ENCODE data around the gene GTF3C5.
"Not testable (repeated sequence)": the region's sequence is repeated elsewhere in the genome, so short reads cannot be mapped to it uniquely, and the experiment has no call there.

GTF3C5 gene

GRCh38 chr9:133057006-133057405 lies 26.2 kb downstream of the GTF3C5 start:
- DNase-seq, result no peak

GRCh38 chr9:133057553-133057952 lies 26.8 kb downstream of the GTF3C5 start:
- DNase-seq, result no peak

GRCh38 chr9:133058071-133058470 lies 27.3 kb downstream of the GTF3C5 start:
- no peak for DNase-seq

- DNase-seq, result no peak
Observed at GRCh38 chr9:133058550-133059320, 27.9 kb downstream of the GTF3C5 start.

GRCh38 chr9:133059623-133060022 lies 28.8 kb downstream of the GTF3C5 start:
- DNase-seq, result no peak

GRCh38 chr9:133060417-133060841 lies 29.6 kb downstream of the GTF3C5 start:
- DNase-seq, result no peak

GRCh38 chr9:133061019-133061763 lies 30.4 kb downstream of the GTF3C5 start:
- not testable (repeated sequence) for DNase-seq

- not testable (repeated sequence) for DNase-seq
Observed at GRCh38 chr9:133061764-133062145, 31.0 kb downstream of the GTF3C5 start, which contains the start of gene CEL. Gene CEL, plus strand, starts transcription at chr9:133061981. Its CDS starts 22 bp downstream, at chr9:133062003.

- DNase-seq, result not testable (repeated sequence)
Observed at GRCh38 chr9:133062569-133062968, 31.8 kb downstream of the GTF3C5 start.

GRCh38 chr9:133063159-133063499 lies 32.3 kb downstream of the GTF3C5 start:
- no peak for DNase-seq

GRCh38 chr9:133063500-133064231 lies 32.9 kb downstream of the GTF3C5 start:
- no peak for DNase-seq

GRCh38 chr9:133064241-133065069 lies 33.7 kb downstream of the GTF3C5 start:
- DNase-seq, result no peak

- DNase-seq, result no peak
Observed at GRCh38 chr9:133065070-133065388, 34.2 kb downstream of the GTF3C5 start.

GRCh38 chr9:133066181-133066983 lies 35.6 kb downstream of the GTF3C5 start:
- no peak for DNase-seq

- no peak for DNase-seq
Observed at GRCh38 chr9:133067006-133067405, 36.2 kb downstream of the GTF3C5 start.

GRCh38 chr9:133067813-133068212 lies 37.0 kb downstream of the GTF3C5 start:
- DNase-seq, result no peak

- DNase-seq, result not testable (repeated sequence)
Observed at GRCh38 chr9:133068431-133068830, 37.6 kb downstream of the GTF3C5 start.

GRCh38 chr9:133070500-133070961 lies 39.7 kb downstream of the GTF3C5 start:
- DNase-seq, result not testable (repeated sequence)

- not testable (repeated sequence) for DNase-seq
Observed at GRCh38 chr9:133070985-133071384, 40.2 kb downstream of the GTF3C5 start.

GRCh38 chr9:133071484-133072150 lies 40.8 kb downstream of the GTF3C5 start:
- DNase-seq, result no peak

GRCh38 chr9:133072210-133072609 lies 41.4 kb downstream of the GTF3C5 start:
- not testable (repeated sequence) for DNase-seq

Data from NCI-H1930 (cell line).